CD14-positive monocyte (primary cell): Measurements from ENCODE around the gene CIPC. TPM values are rescaled to one million over a fixed set of nuclear protein-coding genes. Genes with fewer than 3 reads are reported as not detected.

ENCODE experiments used
- DNase-seq, 3 donors: peaks; one replicate each; pipeline ENCODE4 v3.0.0-alpha.2; 2011 to 2022
- H2AFZ ChIP-seq: 2 replicates; pipeline ENCODE4 v1.6.0; 2012; ENCODE audit warnings: mild to moderate bottlenecking, low read depth, low read length, inconsistent platforms; ENCODE audit not compliant: insufficient read depth, poor library complexity, severe bottlenecking
- H3K27ac ChIP-seq, 2 donors: 1 replicate in 1 of 2; 2 replicates in 1 of 2; pipeline ENCODE4 v1.5.1; 2012 to 2013; ENCODE audit warnings: low read length in 2 of 2, control low read depth in 1 of 2, inconsistent platforms in 1 of 2, low read depth in 1 of 2, mild to moderate bottlenecking in 1 of 2
- H3K27me3 ChIP-seq, 2 donors: one replicate each; pipeline versions ENCODE4 v1.6.0 to v1.6.1; 2011 to 2013; ENCODE audit warnings: low read length in 2 of 2; ENCODE audit not compliant: control insufficient read depth in 2 of 2, insufficient read depth in 2 of 2
- H3K36me3 ChIP-seq, 2 donors: replicated peaks in 1 of 2; 1 replicate in 1 of 2; 2 replicates in 1 of 2; pipeline versions ENCODE4 v1.5.1 to v1.6.1; 2012 to 2013; ENCODE audit warnings: low read length in 2 of 2, control low read depth in 1 of 2, inconsistent platforms in 1 of 2, mild to moderate bottlenecking in 1 of 2; ENCODE audit not compliant: insufficient read depth in 2 of 2, control insufficient read depth in 1 of 2
- H3K4me1 ChIP-seq, 2 donors: 1 replicate in 1 of 2; 2 replicates in 1 of 2; pipeline versions ENCODE4 v1.5.1 to v1.6.1; 2012 to 2013; ENCODE audit warnings: low read length in 2 of 2, control low read depth in 1 of 2, inconsistent platforms in 1 of 2, mild to moderate bottlenecking in 1 of 2, moderate library complexity in 1 of 2; ENCODE audit not compliant: insufficient read depth in 2 of 2, control insufficient read depth in 1 of 2
- H3K4me2 ChIP-seq: replicated peaks from 2 replicates; pipeline ENCODE3; 2012; ENCODE audit warnings: low read length, moderate library complexity, mild to moderate bottlenecking; ENCODE audit not compliant: poor library complexity, severe bottlenecking; ENCODE audit errors: extremely low read depth
- H3K4me3 ChIP-seq, 3 experiments: fragments of 200-600 bp in 1 of 3; sonication (generic) in 1 of 3; replicated peaks in 1 of 3; 1 replicate in 2 of 3; 2 replicates in 1 of 3; pipeline ENCODE4 v1.5.1; 2011 to 2013; ENCODE audit warnings: low read length in 3 of 3, mild to moderate bottlenecking in 3 of 3, control low read depth in 2 of 3, low read depth in 2 of 3, inconsistent platforms in 1 of 3, moderate library complexity in 1 of 3
- H3K79me2 ChIP-seq: 2 replicates; pipeline ENCODE4 v1.6.0; 2012; ENCODE audit warnings: mild to moderate bottlenecking, control low read depth, inconsistent platforms, low read length, moderate library complexity; ENCODE audit not compliant: insufficient read depth
- H3K9ac ChIP-seq: 2 replicates; pipeline ENCODE4 v1.6.0; 2017; ENCODE audit warnings: low read length, mild to moderate bottlenecking; ENCODE audit not compliant: insufficient read depth, poor library complexity, severe bottlenecking
- H3K9me3 ChIP-seq, 2 donors: replicated peaks in 1 of 2; 1 replicate in 1 of 2; 2 replicates in 1 of 2; pipeline versions ENCODE4 v1.5.1 to v1.6.1; 2012 to 2013; ENCODE audit warnings: low read length in 2 of 2, control low read depth in 1 of 2; ENCODE audit not compliant: control insufficient read depth in 1 of 2, insufficient read depth in 1 of 2
- H4K20me1 ChIP-seq: 2 replicates; pipeline ENCODE4 v1.6.0; 2012; ENCODE audit warnings: mild to moderate bottlenecking, low read length, control low read depth, moderate library complexity; ENCODE audit not compliant: insufficient read depth
- H3K27ac Mint-ChIP-seq, 7 donors: one replicate each; pipeline ENCODE4 v1.8.0; 2020; ENCODE audit warnings: mild to moderate bottlenecking in 7 of 7, mixed read lengths in 7 of 7, moderate library complexity in 6 of 7, inconsistent platforms in 2 of 7
- H3K27me3 Mint-ChIP-seq, 3 donors: one replicate each; pipeline ENCODE4 v1.8.0; 2021 to 2022; ENCODE audit warnings: low read depth in 3 of 3, mild to moderate bottlenecking in 3 of 3, mixed read lengths in 3 of 3, moderate library complexity in 3 of 3, inconsistent platforms in 1 of 3
- H3K36me3 Mint-ChIP-seq, 2 donors: one replicate each; pipeline ENCODE4 v1.8.0; 2020; ENCODE audit warnings: mixed read lengths in 2 of 2, inconsistent platforms in 1 of 2, mild to moderate bottlenecking in 1 of 2
- H3K4me1 Mint-ChIP-seq: one replicate; pipeline ENCODE4 v1.8.0; 2020; ENCODE audit warnings: mild to moderate bottlenecking, mixed read lengths
- H3K4me3 Mint-ChIP-seq, 2 donors: one replicate each; pipeline ENCODE4 v1.8.0; 2020; ENCODE audit warnings: mild to moderate bottlenecking in 2 of 2, mixed read lengths in 2 of 2, moderate library complexity in 1 of 2
- H3K9me3 Mint-ChIP-seq, 7 donors: one replicate each; pipeline ENCODE4 v1.8.0; 2020 to 2022; ENCODE audit warnings: mixed read lengths in 7 of 7, mild to moderate bottlenecking in 6 of 7, moderate library complexity in 6 of 7, inconsistent platforms in 2 of 7
- WGBS: methylation state at CpG from one replicate; pipeline ENCODE4 v1.1.5; 2013; ENCODE audit warnings: missing lambda C conversion rate; ENCODE audit not compliant: insufficient coverage; 5-methylcytosine and 5-hydroxymethylcytosine counted together
- intact Hi-C, 2 donors: fragments of 100-400 bp; cut with micrococcal nuclease; formaldehyde crosslinking; loops; one replicate each; pipeline versions ENCODE4 v1.15.0 to v1.15.1; 2023
- polyA plus RNA-seq, 3 donors: library from polyadenylated mRNA; depleted of rRNA in 1 of 3; unstranded in 2 of 3; stranded (reverse) in 1 of 3; fragments of 300-500 nt in 2 of 3; fragments of >200 nt in 1 of 3; fragmentation: Illumina TruSeq in 2 of 3; gene quantifications; 1 replicate in 2 of 3; 2 replicates in 1 of 3; pipeline ENCODE4 v1.2.3, GENCODE V29; 2012 to 2021
- TF ChIP-seq, protein P1 (sequence below): fragments of 200-600 bp; IDR thresholded peaks from one replicate; pipeline ENCODE4 v1.8.0; 2022; ENCODE audit warnings: antibody characterized with exemption, mild to moderate bottlenecking

The CIPC gene
- polyA plus RNA-seq, 3 donors, result 4.4 to 11.2 (median 7.0) TPM

DNA sequence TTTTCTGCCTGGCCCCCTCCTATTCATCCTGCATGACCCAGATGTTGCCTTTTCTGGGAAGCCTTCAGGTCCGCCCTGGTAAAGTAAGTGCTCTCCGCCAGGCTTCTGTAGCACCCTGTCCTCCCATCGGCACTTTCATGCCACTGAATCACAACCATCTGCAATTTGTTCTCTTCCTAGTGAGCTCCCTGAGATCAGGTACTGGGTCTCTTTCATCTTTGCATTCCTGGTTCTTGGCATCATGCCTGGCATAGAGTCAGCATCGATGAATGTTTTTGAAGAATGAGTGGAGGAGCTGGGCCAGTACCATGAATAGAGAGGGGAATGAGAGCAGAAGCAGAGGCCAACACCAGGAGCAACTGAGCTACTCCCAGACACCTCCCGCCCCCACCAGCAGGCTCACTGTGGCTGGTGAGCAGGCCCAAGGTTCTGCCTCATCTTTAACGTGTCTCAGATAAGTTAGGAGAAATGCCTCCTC is 30.4 kb downstream of the CIPC start:
- peaks cover 21 to 56% of the 10 kb centered on the region in 2 donors for H3K27me3 ChIP-seq
- Mint-ChIP-seq H3K4me1 (peaks cover 13% of the 10 kb centered on the region), H3K27me3 (peaks cover 56 to 64% (median 62%) of the 10 kb centered on the region in 3 donors)

DNA sequence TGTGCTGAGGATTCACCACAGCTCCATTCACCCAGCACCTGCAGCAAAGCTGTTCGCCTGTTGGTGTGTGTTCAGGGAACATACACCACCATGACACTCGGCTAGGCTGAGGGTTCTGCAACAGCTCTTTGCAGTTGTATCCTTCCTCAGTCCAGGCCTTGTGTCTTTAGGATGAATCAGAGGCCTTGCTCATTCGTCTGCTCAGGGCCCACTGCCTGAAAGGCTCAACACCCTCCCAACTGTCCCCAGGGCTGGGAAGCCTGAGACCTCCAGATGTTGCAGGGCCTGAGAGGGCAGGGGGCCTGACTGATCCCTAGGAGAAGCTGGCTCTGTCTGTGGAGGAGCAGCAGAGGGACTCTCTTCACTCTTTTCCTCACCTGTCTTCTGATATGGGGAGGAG is 32.3 kb downstream of the CIPC start:
- 100% methylated on average over 1 of the region's 3 CpGs for WGBS
- H3K4me3 Mint-ChIP-seq, result no peak overlapping the region
- H3K27me3 ChIP-seq, result peaks cover 15 to 51% of the 10 kb centered on the region in 2 donors

More for the DNA sequence above, 30.4 kb downstream of the CIPC start:
- Histone ChIP-seq H3K27ac (no peak overlapping the region), H2AFZ (no peak overlapping the region), H3K79me2 (no peaks in the 10 kb centered on the region), H3K4me2 (no peak overlapping the region), H4K20me1 (no peaks in the 10 kb centered on the region), H3K4me3 (no peak overlapping the region), H3K9me3 (peaks cover 0 to 8% of the 10 kb centered on the region in 2 donors), H3K9ac (no peak overlapping the region), H3K36me3 (no peaks in the 10 kb centered on the region), H3K4me1 (peaks cover 12 to 16% of the 10 kb centered on the region in 2 donors)
- H3K9me3 Mint-ChIP-seq, result peaks cover 0 to 9% (median 2%) of the 10 kb centered on the region in 7 donors
- DNase-seq, result no peak
- peaks cover 0 to 3% of the 10 kb centered on the region in 2 donors for H3K36me3 Mint-ChIP-seq
- H3K4me3 Mint-ChIP-seq, result no peak overlapping the region
- 95% methylated on average over 3 of the region's 6 CpGs for WGBS
- intact Hi-C loops, result no loop called here
- no peak overlapping the region for H3K27ac Mint-ChIP-seq
- TF ChIP-seq, protein P1, sequence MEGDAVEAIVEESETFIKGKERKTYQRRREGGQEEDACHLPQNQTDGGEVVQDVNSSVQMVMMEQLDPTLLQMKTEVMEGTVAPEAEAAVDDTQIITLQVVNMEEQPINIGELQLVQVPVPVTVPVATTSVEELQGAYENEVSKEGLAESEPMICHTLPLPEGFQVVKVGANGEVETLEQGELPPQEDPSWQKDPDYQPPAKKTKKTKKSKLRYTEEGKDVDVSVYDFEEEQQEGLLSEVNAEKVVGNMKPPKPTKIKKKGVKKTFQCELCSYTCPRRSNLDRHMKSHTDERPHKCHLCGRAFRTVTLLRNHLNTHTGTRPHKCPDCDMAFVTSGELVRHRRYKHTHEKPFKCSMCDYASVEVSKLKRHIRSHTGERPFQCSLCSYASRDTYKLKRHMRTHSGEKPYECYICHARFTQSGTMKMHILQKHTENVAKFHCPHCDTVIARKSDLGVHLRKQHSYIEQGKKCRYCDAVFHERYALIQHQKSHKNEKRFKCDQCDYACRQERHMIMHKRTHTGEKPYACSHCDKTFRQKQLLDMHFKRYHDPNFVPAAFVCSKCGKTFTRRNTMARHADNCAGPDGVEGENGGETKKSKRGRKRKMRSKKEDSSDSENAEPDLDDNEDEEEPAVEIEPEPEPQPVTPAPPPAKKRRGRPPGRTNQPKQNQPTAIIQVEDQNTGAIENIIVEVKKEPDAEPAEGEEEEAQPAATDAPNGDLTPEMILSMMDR, result no peak

More for the DNA sequence above, 32.3 kb downstream of the CIPC start:
- TF ChIP-seq, protein P1, result no peak
- H3K4me1 ChIP-seq, result peaks cover 2% of the 10 kb centered on the region in 2 donors
- Mint-ChIP-seq H3K27ac (no peak overlapping the region), H3K9me3 (peaks cover 0 to 6% (median 2%) of the 10 kb centered on the region in 7 donors), H3K4me1 (peaks cover 4% of the 10 kb centered on the region), H3K27me3 (peaks cover 60 to 64% (median 62%) of the 10 kb centered on the region in 3 donors), H3K36me3 (peaks cover 0 to 2% of the 10 kb centered on the region in 2 donors)
- no peak overlapping the region for H3K4me3 ChIP-seq
- H3K9me3 ChIP-seq, result peaks cover 0 to 6% of the 10 kb centered on the region in 2 donors
- no peak for DNase-seq
- H3K36me3 ChIP-seq, result no peaks in the 10 kb centered on the region
- no peak overlapping the region for H2AFZ ChIP-seq
- H3K27ac ChIP-seq, result no peak overlapping the region
- no peak overlapping the region for H3K9ac ChIP-seq
- no peaks in the 10 kb centered on the region for H4K20me1 ChIP-seq
- no peaks in the 10 kb centered on the region for H3K79me2 ChIP-seq
- intact Hi-C loops, result no loop called here
- H3K4me2 ChIP-seq, result no peak overlapping the region
